ENCODE measurements around the gene RABGAP1L.
"Not testable (repeated sequence)": the region's sequence is repeated elsewhere in the genome, so short reads cannot be mapped to it uniquely, and the experiment has no call there.

RABGAP1L gene

GRCh38 chr1:174135211-174135610 lies 24.1 kb upstream of the RABGAP1L start:
- no peak for DNase-seq
- TF ChIP-seq CTCF (IDR thresholded peaks at IDR 0.05; ENCODE audit: low read depth, low read length, missing control alignments): no peak
- no peak overlapping the region for H3K27ac ChIP-seq
- in situ Hi-C loops (cut with HindIII; ENCODE audit: low pct_ligation_motif_present, low sequenced_read_pairs): no loop called here
- H3K27me3 ChIP-seq (replicated peaks): no peaks in the 10 kb centered on the region
- H3K36me3 ChIP-seq (replicated peaks): no peaks in the 10 kb centered on the region
- no peak overlapping the region for H3K4me3 ChIP-seq (ENCODE audit: low read depth, low read length)

GRCh38 chr1:174136714-174137113 lies 22.6 kb upstream of the RABGAP1L start:
- no peak overlapping the region for H3K27ac ChIP-seq
- no peak overlapping the region for H3K4me3 ChIP-seq (ENCODE audit: low read depth, low read length)
- no peak for TF ChIP-seq CTCF (IDR thresholded peaks at IDR 0.05; ENCODE audit: low read depth, low read length, missing control alignments)
- no peak for DNase-seq
- H3K27me3 ChIP-seq (replicated peaks): no peaks in the 10 kb centered on the region
- in situ Hi-C loops (cut with HindIII; ENCODE audit: low pct_ligation_motif_present, low sequenced_read_pairs): no loop called here
- H3K36me3 ChIP-seq (replicated peaks): no peaks in the 10 kb centered on the region

- no peak for TF ChIP-seq CTCF (IDR thresholded peaks at IDR 0.05; ENCODE audit: low read depth, low read length, missing control alignments)
- Histone ChIP-seq H3K36me3 (replicated peaks) (no peaks in the 10 kb centered on the region), H3K27ac (no peak overlapping the region), H3K27me3 (replicated peaks) (no peaks in the 10 kb centered on the region), H3K4me3 (ENCODE audit: low read depth, low read length) (no peak overlapping the region)
- DNase-seq: no peak
- in situ Hi-C loops (cut with HindIII; ENCODE audit: low pct_ligation_motif_present, low sequenced_read_pairs): no loop called here
Measured at GRCh38 chr1:174142836-174143235, 16.5 kb upstream of the RABGAP1L start.

GRCh38 chr1:174143727-174144396 lies 15.5 kb upstream of the RABGAP1L start:
- H3K4me3 ChIP-seq (ENCODE audit: low read depth, low read length); H3K27ac ChIP-seq; in situ Hi-C loops (cut with HindIII; ENCODE audit: low pct_ligation_motif_present, low sequenced_read_pairs): not testable (repeated sequence)

GRCh38 chr1:174144397-174144783 lies 14.9 kb upstream of the RABGAP1L start:
- H3K4me3 ChIP-seq (ENCODE audit: low read depth, low read length); H3K36me3 ChIP-seq (replicated peaks); DNase-seq; H3K27ac ChIP-seq; H3K27me3 ChIP-seq (replicated peaks); in situ Hi-C loops (cut with HindIII; ENCODE audit: low pct_ligation_motif_present, low sequenced_read_pairs): not testable (repeated sequence)

More at GRCh38 chr1:174143727-174144396, 15.5 kb upstream of the RABGAP1L start:
- H3K27me3 ChIP-seq (replicated peaks); DNase-seq; H3K36me3 ChIP-seq (replicated peaks): not testable (repeated sequence)

- Histone ChIP-seq H3K4me3 (ENCODE audit: low read depth, low read length) (no peak overlapping the region), H3K27ac (no peak overlapping the region), H3K36me3 (replicated peaks) (no peaks in the 10 kb centered on the region), H3K27me3 (replicated peaks) (no peaks in the 10 kb centered on the region)
- TF ChIP-seq CTCF (IDR thresholded peaks at IDR 0.05; ENCODE audit: low read depth, low read length, missing control alignments): no peak
- in situ Hi-C loops (cut with HindIII; ENCODE audit: low pct_ligation_motif_present, low sequenced_read_pairs): no loop called here
- DNase-seq: no peak
Measured at GRCh38 chr1:174149216-174149615, 10.1 kb upstream of the RABGAP1L start.

GRCh38 chr1:174150499-174150898 lies 8.8 kb upstream of the RABGAP1L start:
- H3K27ac ChIP-seq: no peak overlapping the region
- H3K36me3 ChIP-seq (replicated peaks): no peaks in the 10 kb centered on the region
- TF ChIP-seq CTCF (IDR thresholded peaks at IDR 0.05; ENCODE audit: low read depth, low read length, missing control alignments): no peak
- no peaks in the 10 kb centered on the region for H3K27me3 ChIP-seq (replicated peaks)
- no peak for DNase-seq
- H3K4me3 ChIP-seq (ENCODE audit: low read depth, low read length): no peak overlapping the region
- in situ Hi-C loops (cut with HindIII; ENCODE audit: low pct_ligation_motif_present, low sequenced_read_pairs): no loop called here
